SK-N-SH (cell line): ENCODE results near the gene PHACTR3. TPM values are rescaled to one million over a fixed set of nuclear protein-coding genes. Genes with fewer than 3 reads are reported as not detected.

Experiments used
- CTCF ChIA-PET: fragments of 300-600, 350-600 bp; formaldehyde crosslinking; extraction: SDS; loops from one replicate; lab custom pipeline; 2021; lab: Yijun Ruan, JAX
- POLR2A ChIA-PET: fragments of 350-600 bp; sonication (Branson Sonifier 250); formaldehyde crosslinking; extraction: SDS; loops from one replicate; lab custom pipeline; 2020; ENCODE audit warnings: antibody characterized with exemption, inconsistent platforms; lab: Yijun Ruan, JAX
- DNase-seq: peaks from one replicate; pipeline ENCODE4 v3.0.0; 2012
- H2AFZ ChIP-seq: fragments of 200-600 bp; sonication (generic); 2 replicates; pipeline ENCODE4 v1.8.1; 2016; ENCODE audit warnings: antibody characterized with exemption, mild to moderate bottlenecking, low read depth
- H3F3A ChIP-seq: fragments of 200-600 bp; sonication (generic); replicated peaks from 2 replicates; pipeline ENCODE3; 2016; ENCODE audit warnings: antibody characterized with exemption, mild to moderate bottlenecking; ENCODE audit not compliant: insufficient read depth
- H3K27ac ChIP-seq, 2 experiments: fragments of 200-500 bp in 1 of 2; fragments of 200-600 bp in 1 of 2; sonication (Bioruptor generic) in 1 of 2; sonication (generic), shearing (Covaris generic) in 1 of 2; 2 replicates each; pipeline versions ENCODE4 v1.5.1 to v1.6.1; 2014 to 2016; ENCODE audit warnings: low read depth in 2 of 2, inconsistent platforms in 1 of 2, low read length in 1 of 2, mild to moderate bottlenecking in 1 of 2, mixed read lengths in 1 of 2
- H3K27me3 ChIP-seq: fragments of 200-600 bp; sonication (generic), shearing (Covaris generic); 2 replicates; pipeline ENCODE4 v1.6.1; 2016; ENCODE audit warnings: mixed run types; ENCODE audit not compliant: insufficient read depth
- H3K36me3 ChIP-seq, 2 experiments: fragments of 200-500 bp in 1 of 2; fragments of 200-600 bp in 1 of 2; sonication (Bioruptor generic) in 1 of 2; sonication (generic) in 1 of 2; replicated peaks in 1 of 2; 2 replicates each; pipeline versions ENCODE3 to v1.5.1; 2014 to 2016; ENCODE audit warnings: low read length in 1 of 2, mild to moderate bottlenecking in 1 of 2; ENCODE audit not compliant: insufficient read depth in 2 of 2, control insufficient read depth in 1 of 2
- H3K4me1 ChIP-seq, 2 experiments: fragments of 200-500 bp in 1 of 2; fragments of 200-600 bp in 1 of 2; sonication (Bioruptor generic) in 1 of 2; sonication (generic), shearing (Covaris generic) in 1 of 2; 2 replicates each; pipeline versions ENCODE4 v1.5.1 to v1.6.1; 2014 to 2016; ENCODE audit warnings: low read depth in 1 of 2, low read length in 1 of 2, mixed run types in 1 of 2; ENCODE audit not compliant: insufficient read depth in 2 of 2, control insufficient read depth in 1 of 2
- H3K4me2 ChIP-seq: fragments of 200-600 bp; sonication (generic), shearing (Covaris generic); 2 replicates; pipeline ENCODE4 v1.6.1; 2017; ENCODE audit warnings: mixed run types
- H3K4me3 ChIP-seq, 2 experiments: fragments of 200-500 bp in 1 of 2; fragments of 200-600 bp in 1 of 2; sonication (Bioruptor generic) in 1 of 2; sonication (generic), shearing (Covaris generic) in 1 of 2; 2 replicates each; pipeline versions ENCODE4 v1.5.1 to v1.8.1; 2014 to 2016; ENCODE audit warnings: low read depth in 2 of 2, inconsistent platforms in 1 of 2, low read length in 1 of 2, mild to moderate bottlenecking in 1 of 2, mixed read lengths in 1 of 2, moderate library complexity in 1 of 2
- H3K79me2 ChIP-seq: fragments of 200-600 bp; sonication (generic); 2 replicates; pipeline ENCODE4 v1.8.1; 2017; ENCODE audit warnings: mild to moderate bottlenecking; ENCODE audit not compliant: insufficient read depth
- H3K9ac ChIP-seq: fragments of 200-600 bp; sonication (generic); 2 replicates; pipeline ENCODE4 v1.6.1; 2017; ENCODE audit warnings: mixed run types
- H3K9me2 ChIP-seq: fragments of 200-600 bp; sonication (generic); 2 replicates; pipeline ENCODE4 v1.6.1; 2017; ENCODE audit warnings: mixed run types
- H3K9me3 ChIP-seq: fragments of 200-600 bp; sonication (generic); 2 replicates; pipeline ENCODE4 v1.6.1; 2017; ENCODE audit warnings: mixed run types, mild to moderate bottlenecking, moderate library complexity
- H4K20me1 ChIP-seq: fragments of 200-600 bp; sonication (generic); 2 replicates; pipeline ENCODE4 v1.6.1; 2017; ENCODE audit warnings: mild to moderate bottlenecking, mixed run types; ENCODE audit not compliant: insufficient read depth
- CHD2 ChIP-seq: fragments of 150-350 bp; IDR thresholded peaks from 2 replicates; pipeline ENCODE4 v1.6.1; 2018; ENCODE audit warnings: low read length; ENCODE audit not compliant: partially characterized antibody
- GABPA ChIP-seq: IDR thresholded peaks from 2 replicates; pipeline ENCODE4 v1.4.0; 2012; ENCODE audit warnings: low read depth, mild to moderate bottlenecking
- JUND ChIP-seq: IDR thresholded peaks from 2 replicates; pipeline ENCODE4 v1.4.0; 2012
- MEF2A ChIP-seq: IDR thresholded peaks from 2 replicates; pipeline ENCODE4 v1.4.0; 2012; ENCODE audit warnings: low read depth, borderline replicate concordance
- MXI1 ChIP-seq: IDR thresholded peaks from 2 replicates; pipeline ENCODE4 v1.6.1; 2012; ENCODE audit warnings: mild to moderate bottlenecking, low read depth, low read length, improper control_type of control experiment
- RAD21 ChIP-seq: IDR thresholded peaks from 2 replicates; pipeline ENCODE4 v1.6.1; 2012; ENCODE audit warnings: mild to moderate bottlenecking, low read length
- RCOR1 ChIP-seq: fragments of 150-350 bp; IDR thresholded peaks from 2 replicates; pipeline ENCODE4 v1.6.1; 2017; ENCODE audit warnings: antibody characterized with exemption, low read length
- RXRA ChIP-seq: IDR thresholded peaks from 2 replicates; pipeline ENCODE4 v1.4.0; 2012; ENCODE audit warnings: low read depth, mild to moderate bottlenecking, borderline replicate concordance
- SIN3A ChIP-seq: IDR thresholded peaks from 2 replicates; pipeline ENCODE4 v1.6.1; 2012; ENCODE audit warnings: low read depth, mild to moderate bottlenecking, low read length, moderate library complexity, borderline replicate concordance
- SMC3 ChIP-seq: IDR thresholded peaks from 2 replicates; pipeline ENCODE4 v1.6.1; 2012; ENCODE audit warnings: low read depth, low read length, improper control_type of control experiment
- TCF12 ChIP-seq: IDR thresholded peaks from 2 replicates; pipeline ENCODE4 v1.4.0; 2012
- TEAD4 ChIP-seq: IDR thresholded peaks from 2 replicates; pipeline ENCODE4 v1.4.0; 2012; ENCODE audit warnings: mild to moderate bottlenecking, borderline replicate concordance; ENCODE audit not compliant: insufficient read depth
- WGBS: methylation state at CpG from one replicate; pipeline ENCODE4 v1.1.6; 2017; ENCODE audit warnings: low lambda C conversion rate; 5-methylcytosine and 5-hydroxymethylcytosine counted together
- polyA plus RNA-seq, 3 experiments: library from polyadenylated mRNA; depleted of rRNA; stranded (reverse); fragments of >200 nt; gene quantifications; 2 replicates each; pipeline ENCODE4 v1.2.3, GENCODE V29; 2012
- TF ChIP-seq, protein P1 (sequence below): fragments of 150-350 bp; IDR thresholded peaks from 2 replicates; pipeline ENCODE4 v1.6.1; 2017; ENCODE audit warnings: antibody characterized with exemption, low read length, low read depth, borderline replicate concordance
- TF ChIP-seq, protein P2 (sequence below): fragments of 200-600 bp; sonication (generic); IDR thresholded peaks from 2 replicates; pipeline ENCODE4 v1.6.1; 2017; ENCODE audit warnings: antibody characterized with exemption, mild to moderate bottlenecking, moderate library complexity
- TF ChIP-seq, protein P3 (sequence below): IDR thresholded peaks from 2 replicates; pipeline ENCODE4 v1.4.0; 2012; ENCODE audit warnings: low read depth, borderline replicate concordance
- TF ChIP-seq, protein P4 (sequence below): IDR thresholded peaks from 2 replicates; pipeline ENCODE4 v1.6.1; 2012; ENCODE audit warnings: mild to moderate bottlenecking, low read depth, low read length, moderate library complexity
- TF ChIP-seq, protein P5 (sequence below): IDR thresholded peaks from 2 replicates; pipeline ENCODE4 v1.4.0; 2012; ENCODE audit warnings: low read depth

The PHACTR3 gene
- polyA plus RNA-seq, 1 of the 3 experiments (the other 2 are of a cell fraction), result 0.10 TPM

DNA sequence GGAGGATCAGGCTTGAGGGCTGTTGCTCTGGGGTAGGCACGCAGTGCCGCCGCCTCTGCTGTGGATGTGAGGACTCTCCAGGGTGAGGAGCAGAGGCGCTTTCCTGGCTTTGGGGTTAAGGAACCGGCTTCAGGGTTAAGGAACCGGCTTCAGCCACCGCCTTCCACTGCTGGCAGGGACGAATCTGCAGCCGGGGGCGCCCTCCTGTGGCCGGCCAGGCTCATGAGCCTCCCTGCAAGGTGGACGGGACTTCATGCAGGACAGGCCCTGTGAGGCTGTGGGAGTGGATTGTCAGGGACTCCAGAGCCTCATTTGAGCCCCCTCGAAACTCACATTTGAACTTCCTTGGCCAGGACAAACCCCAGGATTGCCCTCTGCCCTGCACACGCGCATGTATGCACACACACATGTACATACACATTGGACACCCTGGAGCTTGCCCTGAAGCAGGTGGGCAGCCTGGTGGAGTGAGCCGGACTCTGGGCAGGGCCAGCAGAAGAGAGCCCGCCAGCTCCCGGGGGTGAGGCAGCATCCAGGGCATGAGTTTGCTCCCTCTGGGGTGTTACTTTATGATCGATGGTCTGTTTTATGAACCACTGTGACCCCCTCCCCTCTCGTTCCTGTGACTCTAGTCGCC lies 146.9 kb downstream of the PHACTR3 start:
- Histone ChIP-seq H3K9ac (no peak overlapping the region), H4K20me1 (no peaks in the 10 kb centered on the region), H3K36me3 (no peaks in the 10 kb centered on the region), H3K4me3 (no peak overlapping the region; a peak in 1 of 4 replicates), H3K4me2 (no peak overlapping the region), H2AFZ (no peak overlapping the region), H3K9me2 (no peaks in the 10 kb centered on the region), H3K27me3 (no peaks in the 10 kb centered on the region), H3K4me1 (peaks cover 0 to 3% of the 10 kb centered on the region in 2 experiments; a peak in 1 of 4 replicates), H3K9me3 (no peaks in the 10 kb centered on the region), H3K79me2 (no peaks in the 10 kb centered on the region), H3K27ac (no peak overlapping the region), H3F3A (no peaks in the 10 kb centered on the region)
- peak; percentile 78 for TF ChIP-seq SMC3
- peak; percentile 91 for TF ChIP-seq RAD21
- TF ChIP-seq, protein P1, sequence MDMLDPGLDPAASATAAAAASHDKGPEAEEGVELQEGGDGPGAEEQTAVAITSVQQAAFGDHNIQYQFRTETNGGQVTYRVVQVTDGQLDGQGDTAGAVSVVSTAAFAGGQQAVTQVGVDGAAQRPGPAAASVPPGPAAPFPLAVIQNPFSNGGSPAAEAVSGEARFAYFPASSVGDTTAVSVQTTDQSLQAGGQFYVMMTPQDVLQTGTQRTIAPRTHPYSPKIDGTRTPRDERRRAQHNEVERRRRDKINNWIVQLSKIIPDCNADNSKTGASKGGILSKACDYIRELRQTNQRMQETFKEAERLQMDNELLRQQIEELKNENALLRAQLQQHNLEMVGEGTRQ, result no peak
- TF ChIP-seq, protein P2, sequence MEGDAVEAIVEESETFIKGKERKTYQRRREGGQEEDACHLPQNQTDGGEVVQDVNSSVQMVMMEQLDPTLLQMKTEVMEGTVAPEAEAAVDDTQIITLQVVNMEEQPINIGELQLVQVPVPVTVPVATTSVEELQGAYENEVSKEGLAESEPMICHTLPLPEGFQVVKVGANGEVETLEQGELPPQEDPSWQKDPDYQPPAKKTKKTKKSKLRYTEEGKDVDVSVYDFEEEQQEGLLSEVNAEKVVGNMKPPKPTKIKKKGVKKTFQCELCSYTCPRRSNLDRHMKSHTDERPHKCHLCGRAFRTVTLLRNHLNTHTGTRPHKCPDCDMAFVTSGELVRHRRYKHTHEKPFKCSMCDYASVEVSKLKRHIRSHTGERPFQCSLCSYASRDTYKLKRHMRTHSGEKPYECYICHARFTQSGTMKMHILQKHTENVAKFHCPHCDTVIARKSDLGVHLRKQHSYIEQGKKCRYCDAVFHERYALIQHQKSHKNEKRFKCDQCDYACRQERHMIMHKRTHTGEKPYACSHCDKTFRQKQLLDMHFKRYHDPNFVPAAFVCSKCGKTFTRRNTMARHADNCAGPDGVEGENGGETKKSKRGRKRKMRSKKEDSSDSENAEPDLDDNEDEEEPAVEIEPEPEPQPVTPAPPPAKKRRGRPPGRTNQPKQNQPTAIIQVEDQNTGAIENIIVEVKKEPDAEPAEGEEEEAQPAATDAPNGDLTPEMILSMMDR, result peak; percentile 13
- TF ChIP-seq TCF12, result no peak
- no peak for TF ChIP-seq GABPA
- TF ChIP-seq CHD2, result no peak
- WGBS, result 21% methylated on average over 11 of the region's 21 CpGs
- DNase-seq, result peak; percentile 92
- CTCF ChIA-PET, result interaction anchor here (0.5 to 8.0 kb wide), 20 partner anchors 9 to 710 kb away, joined by 3 to 190 read pairs (median 4); partner anchors contain the start of gene PHACTR3
- POLR2A ChIA-PET, result no interaction called here

DNA sequence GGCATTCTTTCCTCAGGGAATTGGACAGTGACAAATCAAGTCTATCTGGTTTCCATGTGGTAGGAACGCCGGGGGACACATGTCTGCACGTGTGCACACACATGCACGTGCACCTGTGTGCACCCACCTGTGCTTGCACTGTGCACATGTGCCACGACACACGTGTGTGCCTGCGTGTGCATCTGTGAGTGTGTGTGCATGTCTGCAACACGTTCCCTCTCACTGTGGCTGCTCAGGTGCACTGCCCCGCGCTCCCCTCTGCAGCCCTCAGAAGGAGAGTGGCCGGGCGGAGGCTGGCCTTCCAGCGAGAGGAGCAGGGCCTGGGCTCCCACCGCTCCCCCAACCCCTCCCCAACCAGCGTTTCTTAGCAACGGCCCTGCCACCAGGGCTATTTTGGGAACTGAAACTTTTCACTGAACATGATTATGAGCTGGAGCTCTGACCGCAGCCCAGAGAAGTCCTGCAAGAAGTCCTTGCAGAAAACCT lies 147.8 kb downstream of the PHACTR3 start:
- no peak overlapping the region for H2AFZ ChIP-seq
- no peaks in the 10 kb centered on the region for H4K20me1 ChIP-seq
- no peaks in the 10 kb centered on the region for H3K79me2 ChIP-seq
- ChIA-PET POLR2A (no interaction called here), CTCF (interaction anchor here (1.1 to 8.0 kb wide), 5 partner anchors 14 to 191 kb away, joined by 4 to 190 read pairs (median 9); partner anchors contain the start of gene PHACTR3)
- no peak overlapping the region for H3K27ac ChIP-seq
- no peaks in the 10 kb centered on the region for H3F3A ChIP-seq
- H3K4me2 ChIP-seq, result no peak overlapping the region
- no peaks in the 10 kb centered on the region for H3K36me3 ChIP-seq
- no peak overlapping the region for H3K4me3 ChIP-seq
- H3K4me1 ChIP-seq, result peaks cover 0 to 3% of the 10 kb centered on the region in 2 experiments; a peak in 1 of 4 replicates
- no peaks in the 10 kb centered on the region for H3K9me2 ChIP-seq
- 57% methylated on average over 14 of the region's 17 CpGs for WGBS
- H3K9ac ChIP-seq, result no peak overlapping the region
- no peak for DNase-seq
- H3K9me3 ChIP-seq, result no peaks in the 10 kb centered on the region
- H3K27me3 ChIP-seq, result no peaks in the 10 kb centered on the region
- TF ChIP-seq, protein P3, sequence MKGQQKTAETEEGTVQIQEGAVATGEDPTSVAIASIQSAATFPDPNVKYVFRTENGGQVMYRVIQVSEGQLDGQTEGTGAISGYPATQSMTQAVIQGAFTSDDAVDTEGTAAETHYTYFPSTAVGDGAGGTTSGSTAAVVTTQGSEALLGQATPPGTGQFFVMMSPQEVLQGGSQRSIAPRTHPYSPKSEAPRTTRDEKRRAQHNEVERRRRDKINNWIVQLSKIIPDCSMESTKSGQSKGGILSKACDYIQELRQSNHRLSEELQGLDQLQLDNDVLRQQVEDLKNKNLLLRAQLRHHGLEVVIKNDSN, result no peak
- TF ChIP-seq RXRA (no peak), RCOR1 (no peak), MXI1 (no peak), MEF2A (no peak), SIN3A (no peak), TEAD4 (no peak), JUND (no peak)
- TF ChIP-seq, protein P4, sequence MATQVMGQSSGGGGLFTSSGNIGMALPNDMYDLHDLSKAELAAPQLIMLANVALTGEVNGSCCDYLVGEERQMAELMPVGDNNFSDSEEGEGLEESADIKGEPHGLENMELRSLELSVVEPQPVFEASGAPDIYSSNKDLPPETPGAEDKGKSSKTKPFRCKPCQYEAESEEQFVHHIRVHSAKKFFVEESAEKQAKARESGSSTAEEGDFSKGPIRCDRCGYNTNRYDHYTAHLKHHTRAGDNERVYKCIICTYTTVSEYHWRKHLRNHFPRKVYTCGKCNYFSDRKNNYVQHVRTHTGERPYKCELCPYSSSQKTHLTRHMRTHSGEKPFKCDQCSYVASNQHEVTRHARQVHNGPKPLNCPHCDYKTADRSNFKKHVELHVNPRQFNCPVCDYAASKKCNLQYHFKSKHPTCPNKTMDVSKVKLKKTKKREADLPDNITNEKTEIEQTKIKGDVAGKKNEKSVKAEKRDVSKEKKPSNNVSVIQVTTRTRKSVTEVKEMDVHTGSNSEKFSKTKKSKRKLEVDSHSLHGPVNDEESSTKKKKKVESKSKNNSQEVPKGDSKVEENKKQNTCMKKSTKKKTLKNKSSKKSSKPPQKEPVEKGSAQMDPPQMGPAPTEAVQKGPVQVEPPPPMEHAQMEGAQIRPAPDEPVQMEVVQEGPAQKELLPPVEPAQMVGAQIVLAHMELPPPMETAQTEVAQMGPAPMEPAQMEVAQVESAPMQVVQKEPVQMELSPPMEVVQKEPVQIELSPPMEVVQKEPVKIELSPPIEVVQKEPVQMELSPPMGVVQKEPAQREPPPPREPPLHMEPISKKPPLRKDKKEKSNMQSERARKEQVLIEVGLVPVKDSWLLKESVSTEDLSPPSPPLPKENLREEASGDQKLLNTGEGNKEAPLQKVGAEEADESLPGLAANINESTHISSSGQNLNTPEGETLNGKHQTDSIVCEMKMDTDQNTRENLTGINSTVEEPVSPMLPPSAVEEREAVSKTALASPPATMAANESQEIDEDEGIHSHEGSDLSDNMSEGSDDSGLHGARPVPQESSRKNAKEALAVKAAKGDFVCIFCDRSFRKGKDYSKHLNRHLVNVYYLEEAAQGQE, result no peak
- TF ChIP-seq, protein P5, sequence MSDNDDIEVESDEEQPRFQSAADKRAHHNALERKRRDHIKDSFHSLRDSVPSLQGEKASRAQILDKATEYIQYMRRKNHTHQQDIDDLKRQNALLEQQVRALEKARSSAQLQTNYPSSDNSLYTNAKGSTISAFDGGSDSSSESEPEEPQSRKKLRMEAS, result no peak
- TF ChIP-seq, protein P2, result no peak
